Osteoblast (primary cell): ENCODE data around the gene DNAH12. TPM values are rescaled to one million over a fixed set of nuclear protein-coding genes. Genes with fewer than 3 reads are reported as not detected.

Source experiments
- DNase-seq: peaks from one replicate; pipeline ENCODE4 v3.0.0; 2011; ENCODE audit warnings: low spot score, mixed read lengths; ENCODE audit not compliant: insufficient read length; ENCODE audit errors: missing footprints
- H2AFZ ChIP-seq: 2 replicates; pipeline ENCODE4 v1.6.0; 2011; ENCODE audit warnings: mild to moderate bottlenecking, low read length
- H3K27ac ChIP-seq: 2 replicates; pipeline ENCODE4 v1.5.1; 2011; ENCODE audit warnings: mild to moderate bottlenecking, low read depth, low read length, moderate library complexity
- H3K27me3 ChIP-seq: 2 replicates; pipeline ENCODE4 v1.6.0; 2012; ENCODE audit warnings: mild to moderate bottlenecking, control low read depth, inconsistent platforms, low read length, moderate library complexity; ENCODE audit not compliant: insufficient read depth
- H3K36me3 ChIP-seq: 2 replicates; pipeline ENCODE4 v1.5.1; 2011; ENCODE audit warnings: mild to moderate bottlenecking, low read length, control low read depth, moderate library complexity; ENCODE audit not compliant: insufficient read depth
- H3K4me1 ChIP-seq: 2 replicates; pipeline ENCODE4 v1.5.1; 2011; ENCODE audit warnings: mild to moderate bottlenecking, low read length, control low read depth, moderate library complexity; ENCODE audit not compliant: insufficient read depth
- H3K4me2 ChIP-seq: 2 replicates; pipeline ENCODE4 v1.6.0; 2011; ENCODE audit warnings: mild to moderate bottlenecking, low read length; ENCODE audit not compliant: insufficient read depth
- H3K4me3 ChIP-seq: fragments of 200-600 bp; sonication (generic); 3 replicates; pipeline ENCODE4 v1.5.1; 2012; ENCODE audit warnings: mild to moderate bottlenecking, low read length, inconsistent platforms; ENCODE audit not compliant: insufficient read depth
- H3K79me2 ChIP-seq: 2 replicates; pipeline ENCODE4 v1.6.0; 2012; ENCODE audit warnings: mild to moderate bottlenecking, low read length, control low read depth, inconsistent platforms; ENCODE audit not compliant: insufficient read depth
- H3K9me3 ChIP-seq: 2 replicates; pipeline ENCODE4 v1.5.1; 2011; ENCODE audit warnings: low read depth, low read length, control low read depth
- H4K20me1 ChIP-seq: 2 replicates; pipeline ENCODE4 v1.6.0; 2012; ENCODE audit warnings: mild to moderate bottlenecking, low read length, control low read depth; ENCODE audit not compliant: insufficient read depth
- CTCF ChIP-seq: IDR thresholded peaks from 2 replicates; pipeline ENCODE4 v1.5.1; 2011; ENCODE audit warnings: mild to moderate bottlenecking, low read depth, low read length, moderate library complexity; ENCODE audit errors: extremely low read depth
- total RNA-seq: library from RNA; depleted of rRNA; stranded (reverse); fragments of >200 nt; gene quantifications from 2 replicates; pipeline ENCODE4 v1.2.3, GENCODE V29; 2012

DNAH12 gene
- total RNA-seq, 1 donor, result under 0.01 TPM

GRCh38 chr3:57434041-57434440 lies 110.1 kb downstream of the DNAH12 start:
- H3K4me2 ChIP-seq, result no peak overlapping the region
- peak; percentile 51 for TF ChIP-seq CTCF
- H3K4me1 ChIP-seq, result no peaks in the 10 kb centered on the region
- DNase-seq, result peak; percentile 51
- no peaks in the 10 kb centered on the region for H4K20me1 ChIP-seq
- no peaks in the 10 kb centered on the region for H3K36me3 ChIP-seq
- H3K4me3 ChIP-seq, result no peak overlapping the region
- H3K27ac ChIP-seq, result no peak overlapping the region
- H3K9me3 ChIP-seq, result no peaks in the 10 kb centered on the region
- no peak overlapping the region for H2AFZ ChIP-seq
- H3K27me3 ChIP-seq, result peaks cover 4% of the 10 kb centered on the region
- no peaks in the 10 kb centered on the region for H3K79me2 ChIP-seq

GRCh38 chr3:57423335-57423734 lies 120.8 kb downstream of the DNAH12 start:
- DNase-seq, result no peak

DNA sequence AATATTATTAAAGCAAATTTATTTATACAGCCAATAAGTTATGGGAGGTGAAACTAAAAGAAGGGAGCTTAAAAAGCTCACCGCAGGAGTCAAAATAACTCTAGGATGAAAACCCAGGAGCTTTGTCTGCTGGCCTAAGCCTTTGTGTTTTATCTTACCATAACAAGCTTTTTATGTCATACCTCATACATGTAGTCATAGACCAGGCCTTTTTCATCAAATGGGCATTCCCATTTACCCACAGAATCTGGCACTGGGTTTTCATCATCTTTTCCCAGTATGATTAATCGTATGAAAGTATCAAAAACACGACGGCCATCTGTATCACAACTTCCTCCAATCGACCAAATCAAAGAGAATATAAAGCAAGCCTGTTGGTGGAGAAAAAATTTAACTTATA lies 122.8 kb downstream of the DNAH12 start:
- Histone ChIP-seq H3K9me3 (no peaks in the 10 kb centered on the region), H3K79me2 (no peaks in the 10 kb centered on the region), H3K4me3 (no peak overlapping the region), H3K27ac (no peak overlapping the region), H2AFZ (no peak overlapping the region), H3K4me2 (no peak overlapping the region), H4K20me1 (no peaks in the 10 kb centered on the region), H3K27me3 (peaks cover 3% of the 10 kb centered on the region), H3K4me1 (no peaks in the 10 kb centered on the region), H3K36me3 (no peaks in the 10 kb centered on the region)
- peak; percentile 57 for DNase-seq
- no peak for TF ChIP-seq CTCF

More at GRCh38 chr3:57423335-57423734, 120.8 kb downstream of the DNAH12 start:
- Histone ChIP-seq H3K79me2 (no peaks in the 10 kb centered on the region), H3K4me1 (no peaks in the 10 kb centered on the region), H2AFZ (no peak overlapping the region), H4K20me1 (no peaks in the 10 kb centered on the region), H3K27me3 (peaks cover 3% of the 10 kb centered on the region), H3K4me3 (no peak overlapping the region), H3K36me3 (no peaks in the 10 kb centered on the region), H3K4me2 (no peak overlapping the region), H3K9me3 (no peaks in the 10 kb centered on the region), H3K27ac (no peak overlapping the region)
- TF ChIP-seq CTCF, result no peak

DNA sequence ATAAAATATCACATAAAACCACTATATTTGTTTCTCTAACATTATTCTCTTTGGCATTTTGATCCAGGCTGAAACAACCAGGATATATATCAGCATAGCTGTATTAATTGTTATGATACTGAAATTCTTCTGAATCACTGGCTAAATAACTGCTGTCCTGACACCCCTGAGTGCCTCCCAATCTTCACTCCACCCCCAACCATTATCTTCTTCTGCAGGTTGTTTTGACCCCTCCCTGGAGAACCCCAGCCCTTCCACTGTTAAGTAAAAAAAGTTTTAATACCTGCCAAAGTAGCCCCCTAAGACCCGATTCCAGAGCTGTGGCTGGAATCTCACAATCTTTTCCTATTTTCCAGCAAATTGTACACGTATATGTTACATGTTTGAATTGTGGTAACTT lies 124.1 kb downstream of the DNAH12 start:
- H3K4me1 ChIP-seq, result no peaks in the 10 kb centered on the region
- no peak overlapping the region for H3K4me2 ChIP-seq
- no peak overlapping the region for H3K27ac ChIP-seq
- TF ChIP-seq CTCF, result no peak
- H3K4me3 ChIP-seq, result no peak overlapping the region
- H3K36me3 ChIP-seq, result no peaks in the 10 kb centered on the region
- H4K20me1 ChIP-seq, result no peaks in the 10 kb centered on the region
- peaks cover 3% of the 10 kb centered on the region for H3K27me3 ChIP-seq
- DNase-seq, result no peak
- no peaks in the 10 kb centered on the region for H3K9me3 ChIP-seq
- no peaks in the 10 kb centered on the region for H3K79me2 ChIP-seq
- H2AFZ ChIP-seq, result no peak overlapping the region
